ENCODE results near the gene RANBP10.
A peak's percentile ranks its signal among the peaks of the same experiment; 100 is the strongest.

The RANBP10 gene

DNA sequence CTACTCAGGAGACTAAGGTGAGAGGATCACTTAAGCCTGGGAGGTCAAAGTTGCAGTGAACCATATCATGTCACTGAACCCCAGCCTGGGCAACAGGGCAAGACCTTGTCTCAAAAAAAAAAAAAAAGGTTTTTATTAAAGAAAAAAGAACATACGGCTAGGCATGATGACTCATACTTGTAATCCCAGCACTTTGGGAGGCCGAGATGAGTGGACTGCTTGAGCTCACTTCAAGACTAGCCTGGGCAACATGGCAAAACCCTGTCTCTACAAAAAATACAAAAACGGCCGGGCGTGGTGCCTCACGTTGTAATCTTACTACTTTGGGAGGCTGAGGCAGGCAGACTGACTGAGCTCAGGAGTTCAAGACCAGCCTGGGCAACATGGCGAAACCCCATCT, 38.4 kb downstream of the RANBP10 start:
- no peak for TF ChIP-seq ZFX (IDR thresholded peaks at IDR 0.05)
- TF ChIP-seq, protein P1, sequence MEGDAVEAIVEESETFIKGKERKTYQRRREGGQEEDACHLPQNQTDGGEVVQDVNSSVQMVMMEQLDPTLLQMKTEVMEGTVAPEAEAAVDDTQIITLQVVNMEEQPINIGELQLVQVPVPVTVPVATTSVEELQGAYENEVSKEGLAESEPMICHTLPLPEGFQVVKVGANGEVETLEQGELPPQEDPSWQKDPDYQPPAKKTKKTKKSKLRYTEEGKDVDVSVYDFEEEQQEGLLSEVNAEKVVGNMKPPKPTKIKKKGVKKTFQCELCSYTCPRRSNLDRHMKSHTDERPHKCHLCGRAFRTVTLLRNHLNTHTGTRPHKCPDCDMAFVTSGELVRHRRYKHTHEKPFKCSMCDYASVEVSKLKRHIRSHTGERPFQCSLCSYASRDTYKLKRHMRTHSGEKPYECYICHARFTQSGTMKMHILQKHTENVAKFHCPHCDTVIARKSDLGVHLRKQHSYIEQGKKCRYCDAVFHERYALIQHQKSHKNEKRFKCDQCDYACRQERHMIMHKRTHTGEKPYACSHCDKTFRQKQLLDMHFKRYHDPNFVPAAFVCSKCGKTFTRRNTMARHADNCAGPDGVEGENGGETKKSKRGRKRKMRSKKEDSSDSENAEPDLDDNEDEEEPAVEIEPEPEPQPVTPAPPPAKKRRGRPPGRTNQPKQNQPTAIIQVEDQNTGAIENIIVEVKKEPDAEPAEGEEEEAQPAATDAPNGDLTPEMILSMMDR (conservative IDR thresholded peaks at IDR 0.05): no peak
- no peak overlapping the region for H3K27ac ChIP-seq

GRCh38 chr16:67766291-67766690, 40.1 kb downstream of the RANBP10 start:
- TF ChIP-seq, protein P1 (conservative IDR thresholded peaks at IDR 0.05): no peak
- no peak for TF ChIP-seq ZFX (IDR thresholded peaks at IDR 0.05)
- H3K27ac ChIP-seq: no peak overlapping the region

GRCh38 chr16:67764158-67764667, 42.1 kb downstream of the RANBP10 start:
- H3K27ac ChIP-seq: no peak overlapping the region
- TF ChIP-seq, protein P1 (conservative IDR thresholded peaks at IDR 0.05): no peak
- TF ChIP-seq ZFX (IDR thresholded peaks at IDR 0.05): no peak

DNA sequence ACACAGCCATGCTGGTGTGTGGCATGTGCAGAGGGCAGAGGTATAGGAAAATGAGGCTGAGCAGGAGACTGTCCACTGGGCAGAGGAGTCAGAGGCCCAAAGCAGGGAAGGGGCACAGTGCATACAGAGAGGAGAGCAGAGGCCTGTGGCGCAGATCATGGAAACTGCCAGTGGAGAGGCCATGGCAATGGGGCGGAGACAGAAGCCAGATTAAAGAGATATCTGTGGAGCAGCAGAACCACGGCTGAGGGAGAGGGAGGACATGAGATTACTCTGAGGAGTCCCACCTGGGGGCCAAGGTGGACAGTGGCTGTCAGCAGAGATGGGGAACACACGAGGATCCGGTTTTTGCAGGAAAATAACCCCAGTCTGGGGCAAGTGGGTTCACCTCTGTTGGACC, 43.3 kb downstream of the RANBP10 start:
- no peak overlapping the region for H3K27ac ChIP-seq
- TF ChIP-seq ZFX (IDR thresholded peaks at IDR 0.05): no peak
- TF ChIP-seq, protein P1 (conservative IDR thresholded peaks at IDR 0.05): no peak

DNA sequence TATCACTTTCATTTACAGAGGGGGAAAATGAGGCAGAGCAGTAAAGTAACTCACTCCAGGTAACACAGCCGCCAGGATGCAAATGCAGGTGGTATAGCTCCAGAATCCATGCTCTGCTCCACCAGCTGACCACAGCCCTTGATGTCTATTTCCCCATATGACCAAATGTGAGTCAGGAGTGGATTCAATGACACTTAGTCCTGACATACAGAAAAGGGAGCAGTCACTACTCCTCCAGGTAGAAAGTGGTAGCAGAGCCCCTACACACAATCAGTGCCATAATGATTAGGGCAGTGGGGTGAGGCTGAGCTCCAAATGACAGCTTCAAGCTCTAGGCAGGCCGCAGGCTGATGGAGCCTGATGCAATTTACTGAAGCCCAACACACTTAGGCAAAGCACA, 44.0 kb downstream of the RANBP10 start:
- TF ChIP-seq, protein P1 (conservative IDR thresholded peaks at IDR 0.05): no peak
- TF ChIP-seq ZFX (IDR thresholded peaks at IDR 0.05): no peak
- H3K27ac ChIP-seq: no peak overlapping the region

DNA sequence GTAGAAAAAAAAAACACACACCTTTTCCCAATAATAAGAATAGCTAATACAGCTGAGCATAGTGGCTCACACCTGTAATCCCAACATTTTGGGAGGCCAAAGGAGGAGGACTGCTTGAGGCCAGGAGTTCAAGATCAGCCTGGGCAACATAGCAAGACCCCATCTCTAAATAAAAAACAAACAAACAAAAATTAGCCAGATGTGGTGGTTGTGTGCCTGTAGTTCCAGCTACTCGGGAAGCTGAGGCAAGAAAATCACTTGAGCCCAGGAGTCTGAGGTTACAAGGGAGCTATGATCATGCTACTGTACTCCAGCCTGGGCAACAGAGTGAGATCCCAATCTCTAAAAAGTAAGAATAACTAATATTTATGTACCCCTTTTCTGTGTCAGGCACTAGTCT, 44.4 kb downstream of the RANBP10 start:
- H3K27ac ChIP-seq: no peak overlapping the region
- no peak for TF ChIP-seq ZFX (IDR thresholded peaks at IDR 0.05)
- TF ChIP-seq, protein P1 (conservative IDR thresholded peaks at IDR 0.05): no peak

DNA sequence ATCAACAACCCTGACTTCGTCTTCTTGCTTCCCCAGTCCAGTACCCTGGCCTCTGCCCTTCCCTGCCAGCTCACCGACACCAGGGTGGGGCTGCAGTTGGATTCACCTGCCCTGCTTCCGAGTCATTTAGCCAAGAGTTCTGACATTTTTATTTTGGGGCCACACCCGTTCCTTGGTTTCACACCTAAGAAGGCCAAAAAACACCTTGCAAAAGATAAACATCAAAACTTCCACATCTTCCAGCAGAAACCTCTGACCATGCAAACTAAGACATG, 45.5 kb downstream of the RANBP10 start:
- TF ChIP-seq ZFX (IDR thresholded peaks at IDR 0.05): no peak
- TF ChIP-seq, protein P1 (conservative IDR thresholded peaks at IDR 0.05): no peak
- H3K27ac ChIP-seq: peak overlapping the region; percentile 39
